Measurements from ENCODE around the gene IDH3G. TPM values are rescaled to one million over a fixed set of nuclear protein-coding genes. Genes with fewer than 3 reads are reported as not detected.

The IDH3G gene
- 85.8 and 95.3 TPM in 2 replicates for polyA plus RNA-seq

GRCh38 chrX:153794018-153794896, at the start of gene IDH3G, which contains the start of gene SSR4:
TSS of gene IDH3G (minus strand) at chrX:153794375. CDS start at chrX:153794326, 49 bp downstream.
TSS of gene SSR4 (plus strand) at chrX:153794668. CDS start at chrX:153794688, 20 bp downstream.

GRCh38 chrX:153829799-153830639, 35.8 kb upstream of the IDH3G start, which contains the start of gene PDZD4:
TSS of gene PDZD4 (minus strand) at chrX:153830544. CDS start at chrX:153830298, 246 bp downstream.

GRCh38 chrX:153780678-153781427, 13.3 kb downstream of the IDH3G start, which contains the start of gene SRPK3:
TSS of gene SRPK3 (plus strand) at chrX:153781041. CDS start at chrX:153781087, 46 bp downstream.

GRCh38 chrX:153763989-153764755, 30.0 kb downstream of the IDH3G start, which contains the start of gene PLXNB3:
TSS of gene PLXNB3 (plus strand) at chrX:153764249. CDS start at chrX:153765536, 1,287 bp downstream.

Other genes with a start within 250 kb of the IDH3G start
- 2.8 and 7.1 TPM in 2 replicates for gene CCNQ, start 195.2 kb downstream of the IDH3G start, polyA plus RNA-seq
- not detected in 2 replicates for gene DUSP9, start 147.2 kb downstream of the IDH3G start, polyA plus RNA-seq
- 1.4 TPM in 1 of 2 replicates, not detected in the other for gene PNCK, start 120.6 kb downstream of the IDH3G start, polyA plus RNA-seq
- 0.39 and 0.70 TPM in 2 replicates for gene SLC6A8, start 106.4 kb downstream of the IDH3G start, polyA plus RNA-seq
- 151 and 213 TPM in 2 replicates for gene BCAP31, start 70.0 kb downstream of the IDH3G start, polyA plus RNA-seq
- gene ABCD1, start 69.5 kb downstream of the IDH3G start, polyA plus RNA-seq: 0.07 and 2.8 TPM in 2 replicates
- gene PLXNB3, start 30.1 kb downstream of the IDH3G start, polyA plus RNA-seq: not detected in 2 replicates
- gene SRPK3, start 13.3 kb downstream of the IDH3G start, polyA plus RNA-seq: 2.0 TPM in 1 of 2 replicates, not detected in the other
- gene SSR4, start 293 bp upstream of the IDH3G start, polyA plus RNA-seq: 580 and 718 TPM in 2 replicates
- 0.43 and 2.1 TPM in 2 replicates for gene PDZD4, start 36.2 kb upstream of the IDH3G start, polyA plus RNA-seq
- gene L1CAM, start 91.8 kb upstream of the IDH3G start, polyA plus RNA-seq: 6.9 and 7.2 TPM in 2 replicates
- not detected in 2 replicates for gene AVPR2, start 110.3 kb upstream of the IDH3G start, polyA plus RNA-seq
- not detected in 2 replicates for gene ARHGAP4, start 131.9 kb upstream of the IDH3G start, polyA plus RNA-seq
- 53.4 and 55.0 TPM in 2 replicates for gene NAA10, start 140.7 kb upstream of the IDH3G start, polyA plus RNA-seq
- gene RENBP, start 150.3 kb upstream of the IDH3G start, polyA plus RNA-seq: not detected in 2 replicates
- gene HCFC1, start 177.4 kb upstream of the IDH3G start, polyA plus RNA-seq: 4.1 and 5.5 TPM in 2 replicates
- 1.6 and 5.4 TPM in 2 replicates for gene TMEM187, start 178.4 kb upstream of the IDH3G start, polyA plus RNA-seq
- 2.4 and 3.6 TPM in 2 replicates for gene IRAK1, start 225.5 kb upstream of the IDH3G start, polyA plus RNA-seq

Data from Purkinje cell (primary cell).